ENCODE measurements around the gene FBLN7.

DNA sequence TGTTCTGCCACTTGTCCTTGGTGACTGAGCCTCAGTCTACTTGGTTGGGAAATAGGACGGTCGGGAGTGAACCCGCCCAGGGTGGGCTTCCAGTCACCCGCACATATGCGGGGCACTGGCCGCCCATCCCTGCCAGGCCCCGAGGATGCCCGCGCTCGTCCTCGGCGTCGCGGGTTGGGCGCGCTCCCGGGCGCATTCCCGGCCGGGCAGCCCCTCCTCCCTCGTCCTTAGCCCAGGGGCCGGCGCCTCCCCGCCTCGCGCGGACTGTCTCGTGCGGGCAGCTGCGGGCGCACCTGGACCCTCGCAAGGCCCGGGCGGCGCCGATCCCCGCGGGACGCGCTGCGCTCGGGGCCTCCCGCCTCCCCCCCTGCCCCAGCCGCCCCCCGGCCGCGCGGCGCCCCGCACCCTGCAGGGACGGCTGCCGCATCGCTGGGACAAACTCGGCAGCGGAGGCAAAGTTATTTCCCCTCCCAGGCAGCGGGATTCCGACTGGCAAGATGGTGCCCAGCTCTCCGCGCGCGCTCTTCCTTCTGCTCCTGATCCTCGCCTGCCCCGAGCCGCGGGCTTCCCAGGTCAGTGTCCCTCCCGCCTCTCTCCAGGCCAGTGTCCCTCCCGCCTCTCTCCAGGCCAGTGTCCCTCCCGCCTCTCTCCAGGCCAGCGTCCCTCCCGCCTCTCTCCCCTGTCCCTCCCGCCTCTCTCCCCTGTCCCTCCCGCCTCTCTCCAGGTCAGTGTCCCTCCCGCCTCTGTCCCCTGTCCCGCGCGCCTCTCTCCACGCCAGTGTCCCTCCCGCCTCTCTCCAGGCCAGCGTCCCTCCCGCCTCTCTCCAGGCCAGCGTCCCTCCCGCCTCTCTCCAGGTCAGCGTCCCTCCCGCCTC, at the start of gene FBLN7:
- TF ChIP-seq, protein P1, sequence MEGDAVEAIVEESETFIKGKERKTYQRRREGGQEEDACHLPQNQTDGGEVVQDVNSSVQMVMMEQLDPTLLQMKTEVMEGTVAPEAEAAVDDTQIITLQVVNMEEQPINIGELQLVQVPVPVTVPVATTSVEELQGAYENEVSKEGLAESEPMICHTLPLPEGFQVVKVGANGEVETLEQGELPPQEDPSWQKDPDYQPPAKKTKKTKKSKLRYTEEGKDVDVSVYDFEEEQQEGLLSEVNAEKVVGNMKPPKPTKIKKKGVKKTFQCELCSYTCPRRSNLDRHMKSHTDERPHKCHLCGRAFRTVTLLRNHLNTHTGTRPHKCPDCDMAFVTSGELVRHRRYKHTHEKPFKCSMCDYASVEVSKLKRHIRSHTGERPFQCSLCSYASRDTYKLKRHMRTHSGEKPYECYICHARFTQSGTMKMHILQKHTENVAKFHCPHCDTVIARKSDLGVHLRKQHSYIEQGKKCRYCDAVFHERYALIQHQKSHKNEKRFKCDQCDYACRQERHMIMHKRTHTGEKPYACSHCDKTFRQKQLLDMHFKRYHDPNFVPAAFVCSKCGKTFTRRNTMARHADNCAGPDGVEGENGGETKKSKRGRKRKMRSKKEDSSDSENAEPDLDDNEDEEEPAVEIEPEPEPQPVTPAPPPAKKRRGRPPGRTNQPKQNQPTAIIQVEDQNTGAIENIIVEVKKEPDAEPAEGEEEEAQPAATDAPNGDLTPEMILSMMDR (IDR thresholded peaks at IDR 0.05; ENCODE audit: poor library complexity): no peak
- TF ChIP-seq EZH2 (IDR thresholded peaks at IDR 0.05; ENCODE audit: borderline replicate concordance): no peak

Measured in hepatocyte (in vitro differentiated cells).